GM18505 (cell line): Measurements from ENCODE around the gene PREX1.

ENCODE experiments used
- ATAC-seq: cut with Tn5 transposase; IDR thresholded peaks from one replicate; pipeline ENCODE4 v1.9.1; 2021; ENCODE audit not compliant: unreplicated experiment
- POLR2A ChIP-seq: IDR thresholded peaks from 4 replicates; pipeline ENCODE4 v1.6.1; 2011; ENCODE audit warnings: borderline replicate concordance; ENCODE audit not compliant: insufficient read depth, insufficient read length; ENCODE audit errors: extremely low read depth

PREX1 gene

GRCh38 chr20:48739395-48740291 is 88.2 kb downstream of the PREX1 start:
- ATAC-seq = no peak
- no peak for TF ChIP-seq POLR2A

- ATAC-seq = peak; percentile 56
Observed at GRCh38 chr20:48738399-48739304, 89.1 kb downstream of the PREX1 start.

GRCh38 chr20:48738094-48738398 is 89.8 kb downstream of the PREX1 start:
- ATAC-seq = no peak
- TF ChIP-seq POLR2A = no peak

More at GRCh38 chr20:48738399-48739304, 89.1 kb downstream of the PREX1 start:
- TF ChIP-seq POLR2A = peak; percentile 65

- no peak for ATAC-seq
- TF ChIP-seq POLR2A = no peak
Observed at GRCh38 chr20:48737434-48738093, 90.2 kb downstream of the PREX1 start.

GRCh38 chr20:48736636-48737035 is 91.2 kb downstream of the PREX1 start:
- ATAC-seq = no peak
- no peak for TF ChIP-seq POLR2A

- no peak for ATAC-seq
- TF ChIP-seq POLR2A = no peak
Observed at GRCh38 chr20:48736231-48736630, 91.6 kb downstream of the PREX1 start.

GRCh38 chr20:48735112-48735511 is 92.7 kb downstream of the PREX1 start:
- no peak for ATAC-seq
- TF ChIP-seq POLR2A = no peak

- ATAC-seq = no peak
- no peak for TF ChIP-seq POLR2A
Observed at GRCh38 chr20:48734104-48734749, 93.6 kb downstream of the PREX1 start.

- no peak for ATAC-seq
- no peak for TF ChIP-seq POLR2A
Observed at GRCh38 chr20:48733296-48733790, 94.5 kb downstream of the PREX1 start.

- no peak for ATAC-seq
- TF ChIP-seq POLR2A = no peak
Observed at GRCh38 chr20:48732081-48732829, 95.5 kb downstream of the PREX1 start.

- TF ChIP-seq POLR2A = no peak
- ATAC-seq = no peak
Observed at GRCh38 chr20:48731536-48731935, 96.3 kb downstream of the PREX1 start.

- TF ChIP-seq POLR2A = no peak
- ATAC-seq = no peak
Observed at GRCh38 chr20:48730977-48731376, 96.8 kb downstream of the PREX1 start.
